HAP-1 (cell line): ENCODE data around the gene ABCC3.

ENCODE experiments used
- DNase-seq, 2 experiments: peaks; one replicate each; pipeline ENCODE4 v3.0.0-alpha.2; 2016 to 2020; ENCODE audit warnings: low spot score in 2 of 2
- H3K27me3 ChIP-seq: fragments of 250-450 bp; sonication (Bioruptor Pico); 2 replicates; pipeline ENCODE4 v1.5.1; 2020; ENCODE audit warnings: low read depth, mild to moderate bottlenecking, moderate library complexity
- H3K36me3 ChIP-seq: fragments of 250-450 bp; sonication (Bioruptor Pico); replicated peaks from 2 replicates; pipeline ENCODE4 v1.5.1; 2020; ENCODE audit warnings: mild to moderate bottlenecking
- H3K4me1 ChIP-seq: fragments of 250-450 bp; sonication (Bioruptor Pico); 2 replicates; pipeline ENCODE4 v1.5.1; 2020; ENCODE audit warnings: mild to moderate bottlenecking
- H3K4me3 ChIP-seq: fragments of 250-450 bp; sonication (Bioruptor Pico); 2 replicates; pipeline ENCODE4 v1.5.1; 2020; ENCODE audit warnings: mild to moderate bottlenecking, moderate library complexity
- H3K9me3 ChIP-seq: fragments of 250-450 bp; sonication (Bioruptor Pico); 2 replicates; pipeline ENCODE4 v1.5.1; 2020; ENCODE audit warnings: mild to moderate bottlenecking, moderate library complexity
- in situ Hi-C: fragments of 300-500 bp; cut with MboI; formaldehyde crosslinking; loops from 3 replicates; pipeline ENCODE4 v1.14.3; 2020; ENCODE audit warnings: low sequenced_read_pairs, inconsistent platforms, mixed read lengths

ABCC3 gene

GRCh38 chr17:50627782-50628601, 6.7 kb upstream of the ABCC3 start:
- Histone ChIP-seq H3K4me3 (no peak overlapping the region), H3K9me3 (no peaks in the 10 kb centered on the region), H3K4me1 (no peaks in the 10 kb centered on the region), H3K36me3 (no peaks in the 10 kb centered on the region), H3K27me3 (peaks cover 13% of the 10 kb centered on the region)
- in situ Hi-C loops, result loop anchor here (5.0 to 10.0 kb wide), 2 partner anchors 81 to 143 kb away; partner anchors contain the start of gene SPATA20
- DNase-seq, result no peak

GRCh38 chr17:50629902-50630301, 4.8 kb upstream of the ABCC3 start:
- no peak for DNase-seq
- in situ Hi-C loops, result loop anchor here (5.0 to 10.0 kb wide), 2 partner anchors 83 to 145 kb away; partner anchors contain the start of gene SPATA20
- no peaks in the 10 kb centered on the region for H3K9me3 ChIP-seq
- H3K36me3 ChIP-seq, result no peaks in the 10 kb centered on the region
- H3K4me3 ChIP-seq, result no peak overlapping the region
- no peaks in the 10 kb centered on the region for H3K4me1 ChIP-seq
- peaks cover 30% of the 10 kb centered on the region for H3K27me3 ChIP-seq

GRCh38 chr17:50630524-50631194, 4.0 kb upstream of the ABCC3 start:
- H3K27me3 ChIP-seq, result peaks cover 38% of the 10 kb centered on the region
- DNase-seq, result peak in 1 of 2 experiments; percentile 49
- in situ Hi-C loops, result no loop called here

GRCh38 chr17:50631195-50631907, 3.3 kb upstream of the ABCC3 start:
- no peak for DNase-seq
- no peaks in the 10 kb centered on the region for H3K4me1 ChIP-seq
- no peaks in the 10 kb centered on the region for H3K9me3 ChIP-seq
- peaks cover 38% of the 10 kb centered on the region for H3K27me3 ChIP-seq
- H3K36me3 ChIP-seq, result no peaks in the 10 kb centered on the region
- in situ Hi-C loops, result no loop called here
- no peak overlapping the region for H3K4me3 ChIP-seq

More at GRCh38 chr17:50630524-50631194, 4.0 kb upstream of the ABCC3 start:
- H3K9me3 ChIP-seq, result no peaks in the 10 kb centered on the region
- H3K4me3 ChIP-seq, result no peak overlapping the region
- H3K36me3 ChIP-seq, result no peaks in the 10 kb centered on the region
- no peaks in the 10 kb centered on the region for H3K4me1 ChIP-seq

- in situ Hi-C loops, result no loop called here
- DNase-seq, result no peak
- H3K9me3 ChIP-seq, result no peaks in the 10 kb centered on the region
- peaks cover 38% of the 10 kb centered on the region for H3K27me3 ChIP-seq
- H3K4me3 ChIP-seq, result no peak overlapping the region
- no peaks in the 10 kb centered on the region for H3K4me1 ChIP-seq
- H3K36me3 ChIP-seq, result no peaks in the 10 kb centered on the region
These were observed 2.6 kb upstream of the ABCC3 start for GRCh38 chr17:50631908-50632571.

GRCh38 chr17:50632637-50633036, 2.0 kb upstream of the ABCC3 start:
- in situ Hi-C loops, result no loop called here
- no peaks in the 10 kb centered on the region for H3K36me3 ChIP-seq
- H3K9me3 ChIP-seq, result no peaks in the 10 kb centered on the region
- H3K4me3 ChIP-seq, result no peak overlapping the region
- no peaks in the 10 kb centered on the region for H3K4me1 ChIP-seq
- H3K27me3 ChIP-seq, result peaks cover 38% of the 10 kb centered on the region
- DNase-seq, result no peak

- in situ Hi-C loops, result no loop called here
- Histone ChIP-seq H3K4me3 (no peak overlapping the region), H3K36me3 (no peaks in the 10 kb centered on the region), H3K4me1 (no peaks in the 10 kb centered on the region), H3K27me3 (peaks cover 38% of the 10 kb centered on the region), H3K9me3 (no peaks in the 10 kb centered on the region)
- DNase-seq, result no peak
These were observed 998 bp upstream of the ABCC3 start for GRCh38 chr17:50633683-50634082.

- Histone ChIP-seq H3K27me3 (peaks cover 38% of the 10 kb centered on the region), H3K4me3 (peak overlapping the region; percentile 26), H3K9me3 (no peaks in the 10 kb centered on the region), H3K4me1 (no peaks in the 10 kb centered on the region), H3K36me3 (no peaks in the 10 kb centered on the region)
- in situ Hi-C loops, result no loop called here
- DNase-seq, result no peak
These were observed 442 bp downstream of the ABCC3 start for GRCh38 chr17:50634915-50635731.

- Histone ChIP-seq H3K4me3 (no peak overlapping the region), H3K9me3 (no peaks in the 10 kb centered on the region), H3K27me3 (peaks cover 38% of the 10 kb centered on the region), H3K4me1 (no peaks in the 10 kb centered on the region), H3K36me3 (no peaks in the 10 kb centered on the region)
- in situ Hi-C loops, result no loop called here
- DNase-seq, result no peak
These were observed 976 bp downstream of the ABCC3 start for GRCh38 chr17:50635732-50635981.

- H3K9me3 ChIP-seq, result no peaks in the 10 kb centered on the region
- DNase-seq, result no peak
- no peaks in the 10 kb centered on the region for H3K36me3 ChIP-seq
- H3K27me3 ChIP-seq, result peaks cover 33% of the 10 kb centered on the region
- no peaks in the 10 kb centered on the region for H3K4me1 ChIP-seq
- H3K4me3 ChIP-seq, result no peak overlapping the region
- in situ Hi-C loops, result no loop called here
These were observed 1.5 kb downstream of the ABCC3 start for GRCh38 chr17:50635982-50636803.

GRCh38 chr17:50636804-50637195, 2.1 kb downstream of the ABCC3 start:
- no peak for DNase-seq
- peaks cover 29% of the 10 kb centered on the region for H3K27me3 ChIP-seq
- in situ Hi-C loops, result no loop called here
- no peak overlapping the region for H3K4me3 ChIP-seq
- H3K36me3 ChIP-seq, result no peaks in the 10 kb centered on the region
- no peaks in the 10 kb centered on the region for H3K4me1 ChIP-seq
- H3K9me3 ChIP-seq, result no peaks in the 10 kb centered on the region

GRCh38 chr17:50637829-50638605, 3.3 kb downstream of the ABCC3 start:
- H3K4me1 ChIP-seq, result no peaks in the 10 kb centered on the region
- H3K27me3 ChIP-seq, result peaks cover 25% of the 10 kb centered on the region
- DNase-seq, result no peak
- no peaks in the 10 kb centered on the region for H3K9me3 ChIP-seq
- H3K36me3 ChIP-seq, result no peaks in the 10 kb centered on the region
- H3K4me3 ChIP-seq, result no peak overlapping the region
- in situ Hi-C loops, result no loop called here
